ENCODE results near the gene MED31.

- TF ChIP-seq, protein P1, sequence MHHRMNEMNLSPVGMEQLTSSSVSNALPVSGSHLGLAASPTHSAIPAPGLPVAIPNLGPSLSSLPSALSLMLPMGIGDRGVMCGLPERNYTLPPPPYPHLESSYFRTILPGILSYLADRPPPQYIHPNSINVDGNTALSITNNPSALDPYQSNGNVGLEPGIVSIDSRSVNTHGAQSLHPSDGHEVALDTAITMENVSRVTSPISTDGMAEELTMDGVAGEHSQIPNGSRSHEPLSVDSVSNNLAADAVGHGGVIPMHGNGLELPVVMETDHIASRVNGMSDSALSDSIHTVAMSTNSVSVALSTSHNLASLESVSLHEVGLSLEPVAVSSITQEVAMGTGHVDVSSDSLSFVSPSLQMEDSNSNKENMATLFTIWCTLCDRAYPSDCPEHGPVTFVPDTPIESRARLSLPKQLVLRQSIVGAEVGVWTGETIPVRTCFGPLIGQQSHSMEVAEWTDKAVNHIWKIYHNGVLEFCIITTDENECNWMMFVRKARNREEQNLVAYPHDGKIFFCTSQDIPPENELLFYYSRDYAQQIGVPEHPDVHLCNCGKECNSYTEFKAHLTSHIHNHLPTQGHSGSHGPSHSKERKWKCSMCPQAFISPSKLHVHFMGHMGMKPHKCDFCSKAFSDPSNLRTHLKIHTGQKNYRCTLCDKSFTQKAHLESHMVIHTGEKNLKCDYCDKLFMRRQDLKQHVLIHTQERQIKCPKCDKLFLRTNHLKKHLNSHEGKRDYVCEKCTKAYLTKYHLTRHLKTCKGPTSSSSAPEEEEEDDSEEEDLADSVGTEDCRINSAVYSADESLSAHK (CRISPR knock-in tag; IDR thresholded peaks at IDR 0.05; ENCODE audit: borderline replicate concordance), result no peak
- TF ChIP-seq SKI (IDR thresholded peaks at IDR 0.05; ENCODE audit: partially characterized antibody), result no peak
- no peak for TF ChIP-seq MEIS2 (CRISPR knock-in tag; IDR thresholded peaks at IDR 0.05)
- no peak for TF ChIP-seq MAFK (conservative IDR thresholded peaks at IDR 0.05 in 1 of 2, IDR thresholded peaks at IDR 0.05 in 1 of 2; ENCODE audit: low read length in 2 of 2)
- TF ChIP-seq, protein P2, sequence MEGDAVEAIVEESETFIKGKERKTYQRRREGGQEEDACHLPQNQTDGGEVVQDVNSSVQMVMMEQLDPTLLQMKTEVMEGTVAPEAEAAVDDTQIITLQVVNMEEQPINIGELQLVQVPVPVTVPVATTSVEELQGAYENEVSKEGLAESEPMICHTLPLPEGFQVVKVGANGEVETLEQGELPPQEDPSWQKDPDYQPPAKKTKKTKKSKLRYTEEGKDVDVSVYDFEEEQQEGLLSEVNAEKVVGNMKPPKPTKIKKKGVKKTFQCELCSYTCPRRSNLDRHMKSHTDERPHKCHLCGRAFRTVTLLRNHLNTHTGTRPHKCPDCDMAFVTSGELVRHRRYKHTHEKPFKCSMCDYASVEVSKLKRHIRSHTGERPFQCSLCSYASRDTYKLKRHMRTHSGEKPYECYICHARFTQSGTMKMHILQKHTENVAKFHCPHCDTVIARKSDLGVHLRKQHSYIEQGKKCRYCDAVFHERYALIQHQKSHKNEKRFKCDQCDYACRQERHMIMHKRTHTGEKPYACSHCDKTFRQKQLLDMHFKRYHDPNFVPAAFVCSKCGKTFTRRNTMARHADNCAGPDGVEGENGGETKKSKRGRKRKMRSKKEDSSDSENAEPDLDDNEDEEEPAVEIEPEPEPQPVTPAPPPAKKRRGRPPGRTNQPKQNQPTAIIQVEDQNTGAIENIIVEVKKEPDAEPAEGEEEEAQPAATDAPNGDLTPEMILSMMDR (CRISPR knock-in tag; IDR thresholded peaks at IDR 0.05), result no peak
- no peak for TF ChIP-seq NBN (conservative IDR thresholded peaks at IDR 0.05)
Measured at GRCh38 chr17:6670999-6671398, 19.6 kb upstream of the MED31 start.

All from HepG2 (cell line).